H9 (cell line): Measurements from ENCODE around the gene DUSP23. TPM values are rescaled to one million over a fixed set of nuclear protein-coding genes. Genes with fewer than 3 reads are reported as not detected.

Source experiments
- DNase-seq: peaks from one replicate; pipeline ENCODE4 v3.0.0-alpha.2; 2017
- H2AFZ ChIP-seq: one replicate; pipeline ENCODE4 v1.6.1; 2013; ENCODE audit warnings: mild to moderate bottlenecking, low read length, control low read depth, moderate library complexity
- H2AK5ac ChIP-seq: 2 replicates; pipeline ENCODE4 v1.6.1; 2013; ENCODE audit warnings: low read length, control low read depth, mixed read lengths; ENCODE audit not compliant: insufficient read length
- H2BK120ac ChIP-seq: one replicate; pipeline ENCODE4 v1.6.1; 2013; ENCODE audit warnings: low read depth, mild to moderate bottlenecking, low read length, control low read depth, inconsistent platforms; ENCODE audit not compliant: poor library complexity, severe bottlenecking
- H2BK12ac ChIP-seq: 2 replicates; pipeline ENCODE4 v1.6.1; 2013; ENCODE audit warnings: low read length, control low read depth, mixed read lengths, low read depth; ENCODE audit not compliant: insufficient read length
- H2BK15ac ChIP-seq: 2 replicates; pipeline ENCODE4 v1.6.1; 2013; ENCODE audit warnings: low read depth, low read length, control low read depth
- H2BK20ac ChIP-seq: one replicate; pipeline ENCODE4 v1.6.1; 2013; ENCODE audit warnings: low read depth, mild to moderate bottlenecking, low read length, control low read depth, inconsistent platforms; ENCODE audit not compliant: poor library complexity, severe bottlenecking
- H2BK5ac ChIP-seq: 2 replicates; pipeline ENCODE4 v1.6.1; 2013; ENCODE audit warnings: low read length, control low read depth, mixed read lengths; ENCODE audit not compliant: insufficient read length
- H3K14ac ChIP-seq: 2 replicates; pipeline ENCODE4 v1.6.1; 2013; ENCODE audit warnings: low read length, control low read depth; ENCODE audit not compliant: insufficient read depth
- H3K18ac ChIP-seq: 2 replicates; pipeline ENCODE4 v1.6.1; 2013; ENCODE audit warnings: low read depth, mild to moderate bottlenecking, mixed read lengths, low read length, control low read depth; ENCODE audit not compliant: insufficient read length
- H3K23ac ChIP-seq: 2 replicates; pipeline ENCODE4 v1.6.1; 2013; ENCODE audit warnings: low read length, control low read depth, mixed read lengths, low read depth; ENCODE audit not compliant: insufficient read length
- H3K23me2 ChIP-seq: 2 replicates; pipeline ENCODE4 v1.6.1; 2013; ENCODE audit warnings: low read depth, mild to moderate bottlenecking, mixed read lengths, low read length, control low read depth; ENCODE audit not compliant: insufficient read length, poor library complexity, severe bottlenecking
- H3K27ac ChIP-seq: 2 replicates; pipeline ENCODE4 v1.5.1; 2013; ENCODE audit warnings: low read length, control low read depth, mixed read lengths, low read depth; ENCODE audit not compliant: insufficient read length
- H3K27me3 ChIP-seq: 2 replicates; pipeline ENCODE4 v1.6.1; 2013; ENCODE audit warnings: low read length, control low read depth, inconsistent platforms; ENCODE audit not compliant: insufficient read depth
- H3K4ac ChIP-seq: 2 replicates; pipeline ENCODE4 v1.6.1; 2013; ENCODE audit warnings: low read depth, mild to moderate bottlenecking, control low read depth, inconsistent platforms, low read length, moderate library complexity
- H3K4me1 ChIP-seq: 2 replicates; pipeline ENCODE4 v1.6.1; 2013; ENCODE audit warnings: low read length, control low read depth, inconsistent platforms; ENCODE audit not compliant: insufficient read depth
- H3K4me2 ChIP-seq: 2 replicates; pipeline ENCODE4 v1.6.1; 2013; ENCODE audit warnings: low read length, control low read depth, mixed read lengths; ENCODE audit not compliant: insufficient read length, insufficient read depth
- H3K56ac ChIP-seq: 2 replicates; pipeline ENCODE4 v1.6.1; 2013; ENCODE audit warnings: low read depth, mild to moderate bottlenecking, mixed read lengths, low read length, control low read depth; ENCODE audit not compliant: insufficient read length
- H3K79me1 ChIP-seq: 2 replicates; pipeline ENCODE4 v1.6.1; 2013; ENCODE audit warnings: low read depth, mild to moderate bottlenecking, moderate library complexity, low read length, control low read depth, inconsistent platforms; ENCODE audit not compliant: insufficient read depth, poor library complexity, severe bottlenecking
- H3K79me2 ChIP-seq: 2 replicates; pipeline ENCODE4 v1.6.1; 2013; ENCODE audit warnings: low read length, control low read depth, inconsistent platforms; ENCODE audit not compliant: insufficient read depth
- H3K9ac ChIP-seq: 2 replicates; pipeline ENCODE4 v1.6.1; 2013; ENCODE audit warnings: low read length, control low read depth, mixed read lengths; ENCODE audit not compliant: insufficient read length; ENCODE audit errors: extremely low read depth
- H3K9me3 ChIP-seq: one replicate; pipeline ENCODE4 v1.6.1; 2013; ENCODE audit warnings: low read depth, low read length, inconsistent platforms; ENCODE audit not compliant: control insufficient read depth
- H3T11ph ChIP-seq: one replicate; pipeline ENCODE4 v1.6.1; 2013; ENCODE audit warnings: mild to moderate bottlenecking, low read length, control low read depth, inconsistent platforms
- H4K20me1 ChIP-seq: one replicate; pipeline ENCODE4 v1.6.1; 2013; ENCODE audit not compliant: control insufficient read depth, insufficient read length, insufficient read depth
- H4K5ac ChIP-seq: 2 replicates; pipeline ENCODE4 v1.6.1; 2013; ENCODE audit warnings: low read depth, mild to moderate bottlenecking, mixed read lengths, low read length, control low read depth; ENCODE audit not compliant: insufficient read length
- H4K8ac ChIP-seq: replicated peaks from 2 replicates; pipeline ENCODE4 v1.6.1; 2013; ENCODE audit warnings: low read length, control low read depth, mixed read lengths, low read depth; ENCODE audit not compliant: insufficient read length
- H4K91ac ChIP-seq: 2 replicates; pipeline ENCODE4 v1.6.1; 2013; ENCODE audit warnings: low read depth, mild to moderate bottlenecking, moderate library complexity, mixed read lengths, low read length, control low read depth; ENCODE audit not compliant: insufficient read length
- H3K27ac Mint-ChIP-seq, 3 experiments: 2 replicates in 2 of 3; 3 replicates in 1 of 3; pipeline ENCODE4 v1.8.0; 2020 to 2021; ENCODE audit warnings: mixed read lengths in 3 of 3, mild to moderate bottlenecking in 1 of 3, moderate library complexity in 1 of 3
- H3K27me3 Mint-ChIP-seq: 2 replicates; pipeline ENCODE4 v1.8.0; 2021; ENCODE audit warnings: low read depth, mild to moderate bottlenecking, moderate library complexity, mixed read lengths
- H3K36me3 Mint-ChIP-seq, 3 experiments: 2 replicates in 2 of 3; 3 replicates in 1 of 3; pipeline ENCODE4 v1.8.0; 2020 to 2021; ENCODE audit warnings: low read depth in 3 of 3, mixed read lengths in 3 of 3; ENCODE audit not compliant: insufficient read depth in 1 of 3
- H3K4me1 Mint-ChIP-seq, 2 experiments: 2 replicates each; pipeline ENCODE4 v1.8.0; 2020; ENCODE audit warnings: mixed read lengths in 2 of 2
- H3K4me3 Mint-ChIP-seq, 2 experiments: 2 replicates in 1 of 2; 3 replicates in 1 of 2; pipeline ENCODE4 v1.8.0; 2020 to 2021; ENCODE audit warnings: mild to moderate bottlenecking in 2 of 2, mixed read lengths in 2 of 2, moderate library complexity in 1 of 2
- H3K9me3 Mint-ChIP-seq, 2 experiments: 2 replicates in 1 of 2; 3 replicates in 1 of 2; pipeline ENCODE4 v1.8.0; 2020; ENCODE audit warnings: mild to moderate bottlenecking in 2 of 2, mixed read lengths in 2 of 2, moderate library complexity in 1 of 2
- CTCF ChIP-seq: fragments of 200-600 bp; sonication (generic); conservative IDR thresholded peaks from 3 replicates; pipeline ENCODE4 v1.8.0; 2021; ENCODE audit warnings: antibody characterized with exemption, mild to moderate bottlenecking
- total RNA-seq: library from RNA; stranded (reverse); gene quantifications from 2 replicates; pipeline ENCODE4 v1.2.1, GENCODE V29; 2021

The DUSP23 gene
- total RNA-seq, 1 experiment from 2014 or later, result 25.0 TPM

- Histone ChIP-seq H4K91ac (no peak overlapping the region), H3K14ac (no peak overlapping the region), H2BK120ac (no peak overlapping the region), H4K5ac (no peak overlapping the region), H3K23ac (no peak overlapping the region), H2BK5ac (no peak overlapping the region), H3T11ph (no peak overlapping the region), H2AFZ (no peak overlapping the region), H3K27ac (no peak overlapping the region), H4K20me1 (no peaks in the 10 kb centered on the region), H3K23me2 (no peaks in the 10 kb centered on the region), H3K9me3 (no peaks in the 10 kb centered on the region), H3K56ac (no peak overlapping the region), H4K8ac (no peak overlapping the region), H3K4me2 (no peak overlapping the region), H2BK20ac (no peak overlapping the region), H3K9ac (no peak overlapping the region), H2AK5ac (no peak overlapping the region), H2BK12ac (no peak overlapping the region), H3K27me3 (no peaks in the 10 kb centered on the region), H3K18ac (no peak overlapping the region), H2BK15ac (no peak overlapping the region), H3K4me1 (no peaks in the 10 kb centered on the region), H3K4ac (no peak overlapping the region), H3K79me2 (no peaks in the 10 kb centered on the region), H3K79me1 (no peaks in the 10 kb centered on the region)
- DNase-seq, result no peak
- no peaks in the 10 kb centered on the region for H3K4me1 Mint-ChIP-seq
- H3K36me3 Mint-ChIP-seq, result no peaks in the 10 kb centered on the region
- no peak for TF ChIP-seq CTCF
- peaks cover 0 to 2% of the 10 kb centered on the region in 2 experiments; a peak in 1 of 5 replicates for H3K9me3 Mint-ChIP-seq
- H3K4me3 Mint-ChIP-seq, result no peak overlapping the region
- peaks cover 2% of the 10 kb centered on the region; the same call in 1 of the 2 replicates for H3K27me3 Mint-ChIP-seq
- no peak overlapping the region for H3K27ac Mint-ChIP-seq
These were observed 24.4 kb upstream of the DUSP23 start for GRCh38 chr1:159756397-159756796.
